Ishikawa (cell line): Measurements from ENCODE around the gene GOLGA1.

ENCODE experiments used
- CEBPB ChIP-seq: IDR thresholded peaks from 2 replicates; pipeline ENCODE4 v1.6.1; 2012
- CREB1 ChIP-seq: IDR thresholded peaks from 2 replicates; pipeline ENCODE4 v1.6.1; 2012; ENCODE audit warnings: low read depth
- EGR1 ChIP-seq: IDR thresholded peaks from 2 replicates; pipeline ENCODE4 v1.6.1; 2012
- EP300 ChIP-seq: IDR thresholded peaks from 2 replicates; pipeline ENCODE4 v1.6.1; 2012; ENCODE audit warnings: borderline replicate concordance
- FOXM1 ChIP-seq: IDR thresholded peaks from 2 replicates; pipeline ENCODE4 v1.6.1; 2012; ENCODE audit warnings: low read depth, borderline replicate concordance
- NFIC ChIP-seq: IDR thresholded peaks from 2 replicates; pipeline ENCODE4 v1.6.1; 2012
- RAD21 ChIP-seq: IDR thresholded peaks from 2 replicates; pipeline ENCODE4 v1.6.1; 2012; ENCODE audit warnings: low read depth
- TAF1 ChIP-seq: IDR thresholded peaks from 2 replicates; pipeline ENCODE4 v1.6.1; 2012; ENCODE audit warnings: low read depth, mild to moderate bottlenecking
- TCF12 ChIP-seq: IDR thresholded peaks from 2 replicates; pipeline ENCODE4 v1.6.1; 2012; ENCODE audit warnings: low read depth
- TEAD4 ChIP-seq: IDR thresholded peaks from 2 replicates; pipeline ENCODE4 v1.6.1; 2012
- YY1 ChIP-seq: IDR thresholded peaks from 2 replicates; pipeline ENCODE4 v1.6.1; 2012; ENCODE audit warnings: low read depth
- ZBTB7A ChIP-seq: IDR thresholded peaks from 2 replicates; pipeline ENCODE4 v1.6.1; 2012; ENCODE audit warnings: low read depth
- TF ChIP-seq, protein P1 (sequence below): IDR thresholded peaks from 2 replicates; pipeline ENCODE4 v1.6.1; 2012
- TF ChIP-seq, protein P2 (sequence below): IDR thresholded peaks from 2 replicates; pipeline ENCODE4 v1.6.1; 2012; ENCODE audit warnings: low read depth, mild to moderate bottlenecking
- TF ChIP-seq, protein P3 (sequence below): IDR thresholded peaks from 2 replicates; pipeline ENCODE4 v1.6.1; 2012

The GOLGA1 gene

DNA sequence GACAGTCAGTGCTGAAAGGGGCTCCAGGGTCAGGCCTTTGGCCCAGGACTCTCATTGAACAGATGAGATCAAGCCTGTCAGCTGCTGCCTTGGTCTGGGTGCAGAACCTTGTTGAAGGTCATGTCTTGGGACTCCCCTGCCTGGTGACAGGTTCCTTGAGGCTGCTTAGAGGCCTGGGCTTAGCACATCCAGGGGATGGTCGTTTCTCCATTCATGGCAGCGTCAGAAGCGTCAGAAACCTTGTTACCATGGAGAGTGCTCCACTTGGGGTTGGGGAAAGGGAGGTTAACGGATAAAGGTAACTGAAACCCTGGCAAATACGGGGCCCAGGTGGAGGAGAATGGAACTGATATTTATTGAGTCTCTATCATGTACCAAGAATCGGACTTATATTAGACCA lies 70.2 kb downstream of the GOLGA1 start:
- TF ChIP-seq YY1 (no peak), ZBTB7A (no peak)

DNA sequence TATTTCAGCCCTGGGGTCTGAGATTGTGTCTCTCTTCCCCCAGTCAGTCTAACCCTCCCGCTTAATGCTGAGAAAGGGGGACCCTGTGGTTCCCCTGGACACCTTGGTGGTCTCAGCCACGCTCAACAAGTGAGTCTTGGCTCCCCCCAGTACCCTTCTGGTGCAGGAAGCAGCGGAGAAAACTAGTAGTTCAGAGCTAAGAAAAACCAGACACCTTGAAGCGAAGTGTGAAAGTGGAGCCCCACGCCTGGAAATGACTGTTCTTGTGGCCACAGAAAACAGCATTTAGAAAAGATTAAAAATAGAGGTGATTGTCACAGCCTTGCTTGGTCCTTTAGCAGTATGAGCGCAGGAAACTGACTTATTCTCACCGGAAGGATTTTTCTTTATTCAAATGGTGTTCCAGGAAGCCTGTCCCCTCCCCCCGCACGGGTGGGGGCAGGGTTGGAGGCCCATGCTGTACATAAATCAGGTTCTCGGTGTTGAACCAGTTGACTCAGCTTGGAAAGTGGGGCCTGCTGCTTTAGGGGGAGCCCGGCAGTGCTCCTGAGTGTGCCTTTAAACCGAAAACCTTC lies 70.8 kb downstream of the GOLGA1 start:
- TF ChIP-seq, protein P1, sequence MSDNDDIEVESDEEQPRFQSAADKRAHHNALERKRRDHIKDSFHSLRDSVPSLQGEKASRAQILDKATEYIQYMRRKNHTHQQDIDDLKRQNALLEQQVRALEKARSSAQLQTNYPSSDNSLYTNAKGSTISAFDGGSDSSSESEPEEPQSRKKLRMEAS: 0 out of 2 replicates have a peak, but pooled peaks have one; percentile 13
- no peak for TF ChIP-seq EGR1

- no peak for TF ChIP-seq CREB1
- no peak for TF ChIP-seq ZBTB7A
- no peak for TF ChIP-seq TAF1
- TF ChIP-seq, protein P2, sequence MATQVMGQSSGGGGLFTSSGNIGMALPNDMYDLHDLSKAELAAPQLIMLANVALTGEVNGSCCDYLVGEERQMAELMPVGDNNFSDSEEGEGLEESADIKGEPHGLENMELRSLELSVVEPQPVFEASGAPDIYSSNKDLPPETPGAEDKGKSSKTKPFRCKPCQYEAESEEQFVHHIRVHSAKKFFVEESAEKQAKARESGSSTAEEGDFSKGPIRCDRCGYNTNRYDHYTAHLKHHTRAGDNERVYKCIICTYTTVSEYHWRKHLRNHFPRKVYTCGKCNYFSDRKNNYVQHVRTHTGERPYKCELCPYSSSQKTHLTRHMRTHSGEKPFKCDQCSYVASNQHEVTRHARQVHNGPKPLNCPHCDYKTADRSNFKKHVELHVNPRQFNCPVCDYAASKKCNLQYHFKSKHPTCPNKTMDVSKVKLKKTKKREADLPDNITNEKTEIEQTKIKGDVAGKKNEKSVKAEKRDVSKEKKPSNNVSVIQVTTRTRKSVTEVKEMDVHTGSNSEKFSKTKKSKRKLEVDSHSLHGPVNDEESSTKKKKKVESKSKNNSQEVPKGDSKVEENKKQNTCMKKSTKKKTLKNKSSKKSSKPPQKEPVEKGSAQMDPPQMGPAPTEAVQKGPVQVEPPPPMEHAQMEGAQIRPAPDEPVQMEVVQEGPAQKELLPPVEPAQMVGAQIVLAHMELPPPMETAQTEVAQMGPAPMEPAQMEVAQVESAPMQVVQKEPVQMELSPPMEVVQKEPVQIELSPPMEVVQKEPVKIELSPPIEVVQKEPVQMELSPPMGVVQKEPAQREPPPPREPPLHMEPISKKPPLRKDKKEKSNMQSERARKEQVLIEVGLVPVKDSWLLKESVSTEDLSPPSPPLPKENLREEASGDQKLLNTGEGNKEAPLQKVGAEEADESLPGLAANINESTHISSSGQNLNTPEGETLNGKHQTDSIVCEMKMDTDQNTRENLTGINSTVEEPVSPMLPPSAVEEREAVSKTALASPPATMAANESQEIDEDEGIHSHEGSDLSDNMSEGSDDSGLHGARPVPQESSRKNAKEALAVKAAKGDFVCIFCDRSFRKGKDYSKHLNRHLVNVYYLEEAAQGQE: no peak
- no peak for TF ChIP-seq FOXM1
Measured at GRCh38 chr9:124869466-124869985, 71.4 kb downstream of the GOLGA1 start.

DNA sequence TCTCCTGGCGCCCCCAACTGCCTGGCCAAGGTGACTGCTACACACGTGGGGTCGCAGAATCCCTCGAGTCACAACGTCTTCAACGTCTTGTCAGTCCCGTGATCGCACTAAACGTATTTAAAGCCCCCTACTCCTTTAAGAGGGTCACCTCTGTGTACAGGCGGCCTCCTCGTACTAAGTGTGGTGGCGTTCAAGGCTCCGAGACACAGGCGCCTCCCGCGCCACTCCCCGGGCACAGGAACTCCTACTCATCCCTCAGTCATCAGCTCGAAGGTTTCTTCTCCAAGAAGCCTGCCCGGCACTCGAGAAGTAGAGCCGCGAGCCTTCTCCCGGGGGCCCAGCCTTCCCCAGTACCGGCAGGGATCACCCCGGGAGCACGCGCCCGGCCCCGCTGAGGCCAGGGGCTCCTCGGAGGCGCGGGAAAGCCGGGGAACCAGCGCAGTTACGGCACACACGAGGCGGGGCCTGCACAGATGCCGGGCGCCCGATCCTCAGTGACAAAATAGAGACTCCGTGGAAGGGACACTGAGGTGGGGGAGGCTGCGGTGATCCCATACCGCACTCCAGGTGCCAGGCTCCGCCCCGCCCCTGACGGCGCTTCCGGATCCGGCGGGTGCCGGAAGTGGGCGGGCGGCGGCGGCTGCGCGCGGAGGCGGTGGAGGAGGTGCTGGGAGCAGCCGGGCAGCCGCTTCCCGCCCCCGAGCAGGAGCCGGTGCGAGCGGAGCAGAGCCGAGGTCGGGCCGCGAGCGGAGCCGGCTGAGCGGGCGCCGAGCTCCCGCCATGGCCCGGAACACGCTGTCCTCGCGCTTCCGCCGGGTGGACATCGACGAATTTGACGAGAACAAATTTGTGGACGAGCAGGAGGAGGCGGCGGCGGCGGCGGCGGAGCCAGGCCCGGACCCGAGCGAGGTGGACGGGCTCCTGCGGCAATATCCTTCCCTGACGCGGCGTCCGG lies 72.1 kb downstream of the GOLGA1 start:
- TF ChIP-seq TAF1 (peak; percentile 92), ZBTB7A (no peak), TCF12 (no peak; the same call in none of the 2 replicates), TEAD4 (peak; percentile 28; the same call in 1 of the 2 replicates), NFIC (no peak), CREB1 (no peak), EP300 (peak; percentile 9; the same call in 1 of the 2 replicates), YY1 (no peak; the same call in 1 of the 2 replicates), FOXM1 (no peak), RAD21 (no peak; the same call in 1 of the 2 replicates), CEBPB (no peak), EGR1 (peak; percentile 94)
- TF ChIP-seq, protein P3, sequence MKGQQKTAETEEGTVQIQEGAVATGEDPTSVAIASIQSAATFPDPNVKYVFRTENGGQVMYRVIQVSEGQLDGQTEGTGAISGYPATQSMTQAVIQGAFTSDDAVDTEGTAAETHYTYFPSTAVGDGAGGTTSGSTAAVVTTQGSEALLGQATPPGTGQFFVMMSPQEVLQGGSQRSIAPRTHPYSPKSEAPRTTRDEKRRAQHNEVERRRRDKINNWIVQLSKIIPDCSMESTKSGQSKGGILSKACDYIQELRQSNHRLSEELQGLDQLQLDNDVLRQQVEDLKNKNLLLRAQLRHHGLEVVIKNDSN: no peak
- TF ChIP-seq, protein P2: no peak
- TF ChIP-seq, protein P1: peak; percentile 53; the same call in 1 of the 2 replicates

DNA sequence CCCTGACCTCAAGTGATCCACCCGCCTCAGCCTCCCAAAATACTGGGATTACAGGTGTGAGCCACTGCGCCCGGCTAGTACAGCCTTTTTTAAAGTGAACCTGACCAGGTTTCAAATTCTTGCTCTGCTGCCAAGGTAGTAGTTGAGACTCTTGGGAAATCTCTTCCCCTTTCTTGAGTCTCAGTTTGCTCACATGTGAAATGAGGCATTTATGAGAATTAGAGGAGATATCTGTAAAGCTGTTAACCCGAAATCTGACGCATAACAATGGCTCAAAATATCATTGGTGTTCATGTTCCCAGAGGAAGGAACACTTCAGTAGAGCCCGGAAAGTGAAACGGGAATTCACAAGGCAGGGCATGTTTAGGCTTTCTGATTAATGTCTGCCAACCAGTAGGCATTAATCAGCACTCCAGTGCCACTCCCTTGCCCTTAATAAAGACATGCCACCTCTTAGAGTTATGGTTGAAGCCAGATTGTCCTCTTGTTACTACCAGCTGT lies 77.5 kb downstream of the GOLGA1 start:
- TF ChIP-seq, protein P3: no peak
- no peak for TF ChIP-seq CEBPB
- TF ChIP-seq TAF1: no peak
- TF ChIP-seq ZBTB7A: no peak
- TF ChIP-seq TCF12: no peak
- no peak for TF ChIP-seq CREB1
